Adrenal gland (tissue), 5 donors: Measurements from ENCODE around the gene FHIT.

Experiments used
- POLR2A ChIP-seq, 2 donors: fragments of 450-650 bp; IDR thresholded peaks; one replicate each; pipeline ENCODE4 v1.6.1; 2017; ENCODE audit warnings: antibody characterized with exemption in 2 of 2, mild to moderate bottlenecking in 2 of 2, moderate library complexity in 1 of 2
- TF ChIP-seq, protein P1 (sequence below), 6 experiments: fragments of 450-650 bp in 4 of 6; fragments of 200-600 bp in 2 of 6; sonication (generic) in 1 of 6; IDR thresholded peaks; 1 replicate in 5 of 6; 2 replicates in 1 of 6; pipeline versions ENCODE4 v1.5.1 to v1.8.0; 2016 to 2021; ENCODE audit warnings: antibody characterized with exemption in 6 of 6, mild to moderate bottlenecking in 2 of 6, moderate library complexity in 1 of 6
- donor health status: DM: no; HTN: no; CAD: no.

DNA sequence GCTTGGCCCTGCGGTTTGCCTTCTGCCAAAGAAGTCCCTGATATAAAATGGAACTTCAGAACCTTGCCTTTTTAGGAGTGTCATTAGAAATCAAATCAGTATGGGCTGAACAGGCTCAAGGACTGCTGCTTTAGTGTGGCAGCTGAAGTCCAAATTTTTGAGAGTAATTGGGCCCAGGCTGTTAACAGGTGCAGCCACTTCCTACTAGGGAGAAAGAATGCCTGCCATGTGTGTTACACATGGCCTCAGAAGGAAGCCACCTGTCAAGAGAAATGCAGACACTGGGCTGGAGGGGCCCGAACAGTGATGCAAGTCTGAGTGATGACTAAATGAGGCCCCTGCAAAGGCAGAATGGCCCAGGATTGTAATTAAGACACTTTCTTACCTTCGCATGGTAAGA lies 1414.7 kb downstream of the FHIT start:
- TF ChIP-seq, protein P1, sequence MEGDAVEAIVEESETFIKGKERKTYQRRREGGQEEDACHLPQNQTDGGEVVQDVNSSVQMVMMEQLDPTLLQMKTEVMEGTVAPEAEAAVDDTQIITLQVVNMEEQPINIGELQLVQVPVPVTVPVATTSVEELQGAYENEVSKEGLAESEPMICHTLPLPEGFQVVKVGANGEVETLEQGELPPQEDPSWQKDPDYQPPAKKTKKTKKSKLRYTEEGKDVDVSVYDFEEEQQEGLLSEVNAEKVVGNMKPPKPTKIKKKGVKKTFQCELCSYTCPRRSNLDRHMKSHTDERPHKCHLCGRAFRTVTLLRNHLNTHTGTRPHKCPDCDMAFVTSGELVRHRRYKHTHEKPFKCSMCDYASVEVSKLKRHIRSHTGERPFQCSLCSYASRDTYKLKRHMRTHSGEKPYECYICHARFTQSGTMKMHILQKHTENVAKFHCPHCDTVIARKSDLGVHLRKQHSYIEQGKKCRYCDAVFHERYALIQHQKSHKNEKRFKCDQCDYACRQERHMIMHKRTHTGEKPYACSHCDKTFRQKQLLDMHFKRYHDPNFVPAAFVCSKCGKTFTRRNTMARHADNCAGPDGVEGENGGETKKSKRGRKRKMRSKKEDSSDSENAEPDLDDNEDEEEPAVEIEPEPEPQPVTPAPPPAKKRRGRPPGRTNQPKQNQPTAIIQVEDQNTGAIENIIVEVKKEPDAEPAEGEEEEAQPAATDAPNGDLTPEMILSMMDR (IDR thresholded peaks at IDR 0.05), result no peak
- TF ChIP-seq POLR2A (IDR thresholded peaks at IDR 0.05), result no peak
